Measurements from ENCODE around the gene VAV2. TPM values are rescaled to one million over a fixed set of nuclear protein-coding genes. Genes with fewer than 3 reads are reported as not detected.

VAV2 gene
- total and polyA plus RNA-seq, 7 donors, result 3.8 to 23.3 (median 7.2) TPM

- Histone ChIP-seq H3K9me3 (no peaks in the 10 kb centered on the region), H3K27me3 (no peaks in the 10 kb centered on the region), H3K4me3 (no peak overlapping the region), H3K27ac (no peak overlapping the region), H3K4me1 (peaks cover 0 to 11% (median 0%) of the 10 kb centered on the region in 4 donors), H3K36me3 (peaks cover 0 to 6% (median 0%) of the 10 kb centered on the region in 4 donors)
- TF ChIP-seq POLR2A (IDR thresholded peaks at IDR 0.05), result no peak
- TF ChIP-seq POLR2AphosphoS5 (IDR thresholded peaks at IDR 0.05), result no peak
- no peak for TF ChIP-seq CTCF (IDR thresholded peaks at IDR 0.05)
- no peak for TF ChIP-seq EP300 (IDR thresholded peaks at IDR 0.05)
- DNase-seq, result no peak
- WGBS, 2 donors, result 91 to 95% methylated on average over 23 of the region's 23 CpGs
- intact Hi-C loops (cut with DNase I), result no loop called here
Measured at GRCh38 chr9:133810556-133811195, 181.4 kb downstream of the VAV2 start.

- Histone ChIP-seq H3K27me3 (no peaks in the 10 kb centered on the region), H3K27ac (no peak overlapping the region), H3K4me3 (no peak overlapping the region), H3K9me3 (no peaks in the 10 kb centered on the region), H3K36me3 (peaks cover 0 to 6% (median 0%) of the 10 kb centered on the region in 4 donors), H3K4me1 (peaks cover 0 to 6% (median 0%) of the 10 kb centered on the region in 4 donors)
- no peak for DNase-seq
- whole genome bisulfite sequencing, 2 donors, result 91 to 93% methylated on average over 7 of the region's 7 CpGs
- TF ChIP-seq EP300 (IDR thresholded peaks at IDR 0.05) (no peak), POLR2AphosphoS5 (IDR thresholded peaks at IDR 0.05) (no peak), CTCF (IDR thresholded peaks at IDR 0.05) (no peak), POLR2A (IDR thresholded peaks at IDR 0.05) (no peak)
- intact Hi-C loops (cut with DNase I), result no loop called here
Measured at GRCh38 chr9:133809335-133809734, 182.8 kb downstream of the VAV2 start.

GRCh38 chr9:133807818-133808217, 184.3 kb downstream of the VAV2 start:
- peaks cover 0 to 6% (median 0%) of the 10 kb centered on the region in 4 donors for H3K36me3 ChIP-seq
- no peaks in the 10 kb centered on the region for H3K27me3 ChIP-seq
- H3K4me3 ChIP-seq, result no peak overlapping the region
- 80 to 90% methylated on average over 13 of the region's 13 CpGs for WGBS, 2 donors
- H3K27ac ChIP-seq, result no peak overlapping the region
- peaks cover 0 to 4% (median 0%) of the 10 kb centered on the region in 4 donors for H3K4me1 ChIP-seq
- DNase-seq, result no peak
- TF ChIP-seq CTCF (IDR thresholded peaks at IDR 0.05) (no peak), POLR2AphosphoS5 (IDR thresholded peaks at IDR 0.05) (no peak), POLR2A (IDR thresholded peaks at IDR 0.05) (no peak), EP300 (IDR thresholded peaks at IDR 0.05) (no peak)
- intact Hi-C loops (cut with DNase I), result no loop called here
- H3K9me3 ChIP-seq, result no peaks in the 10 kb centered on the region

GRCh38 chr9:133807037-133807436, 185.1 kb downstream of the VAV2 start:
- no peak overlapping the region for H3K27ac ChIP-seq
- TF ChIP-seq POLR2A (IDR thresholded peaks at IDR 0.05) (no peak), EP300 (IDR thresholded peaks at IDR 0.05) (no peak), POLR2AphosphoS5 (IDR thresholded peaks at IDR 0.05) (no peak), CTCF (IDR thresholded peaks at IDR 0.05) (no peak)
- intact Hi-C loops (cut with DNase I), result no loop called here
- H3K27me3 ChIP-seq, result no peaks in the 10 kb centered on the region
- no peak overlapping the region for H3K4me3 ChIP-seq
- WGBS, 2 donors, result 95 to 97% methylated on average over 14 of the region's 14 CpGs
- no peak for DNase-seq
- H3K36me3 ChIP-seq, result peaks cover 0 to 6% (median 0%) of the 10 kb centered on the region in 4 donors
- H3K9me3 ChIP-seq, result no peaks in the 10 kb centered on the region
- peaks cover 0 to 4% (median 0%) of the 10 kb centered on the region in 4 donors for H3K4me1 ChIP-seq

Data from sigmoid colon (tissue), 7 donors.